Loucy (cell line): ENCODE measurements around the gene TIGD3.
A peak's percentile ranks its signal among the peaks of the same experiment; 100 is the strongest.

Source experiments
- H2AFZ ChIP-seq: fragments of 200-600 bp; sonication (generic); 2 replicates; pipeline ENCODE4 v1.6.0; 2016; ENCODE audit warnings: antibody characterized with exemption, mild to moderate bottlenecking, low read length, moderate library complexity
- H3F3A ChIP-seq: fragments of 200-600 bp; 2 replicates; pipeline ENCODE4 v1.6.0; 2016; ENCODE audit warnings: antibody characterized with exemption, low read depth, mild to moderate bottlenecking
- H3K27me3 ChIP-seq: fragments of 200-600 bp; sonication (generic); 2 replicates; pipeline ENCODE4 v1.6.1; 2014; ENCODE audit warnings: low read length, mild to moderate bottlenecking; ENCODE audit not compliant: insufficient read depth, poor library complexity, severe bottlenecking
- H3K36me3 ChIP-seq: fragments of 200-600 bp; sonication (generic); 2 replicates; pipeline ENCODE4 v1.6.1; 2016; ENCODE audit warnings: low read length; ENCODE audit not compliant: insufficient read depth
- H3K4me1 ChIP-seq: fragments of 200-600 bp; sonication (generic); 2 replicates; pipeline ENCODE4 v1.5.1; 2014; ENCODE audit warnings: low read length, mild to moderate bottlenecking; ENCODE audit not compliant: insufficient read depth, poor library complexity, severe bottlenecking
- H3K4me2 ChIP-seq: fragments of 200-600 bp; sonication (generic); 2 replicates; pipeline ENCODE4 v1.6.0; 2014; ENCODE audit warnings: antibody characterized with exemption, low read length, low read depth, mild to moderate bottlenecking; ENCODE audit not compliant: poor library complexity, severe bottlenecking
- H3K4me3 ChIP-seq: fragments of 200-600 bp; sonication (generic); 2 replicates; pipeline ENCODE4 v1.5.1; 2014; ENCODE audit warnings: low read length, mild to moderate bottlenecking, mixed read lengths; ENCODE audit not compliant: poor library complexity, severe bottlenecking
- H3K79me2 ChIP-seq: fragments of 200-600 bp; sonication (generic); 2 replicates; pipeline ENCODE4 v1.6.1; 2014; ENCODE audit warnings: low read length; ENCODE audit not compliant: insufficient read depth
- H3K9ac ChIP-seq: fragments of 200-600 bp; sonication (generic); 2 replicates; pipeline ENCODE4 v1.6.0; 2014; ENCODE audit warnings: mild to moderate bottlenecking, low read depth, low read length, moderate library complexity; ENCODE audit not compliant: poor library complexity, severe bottlenecking
- H3K9me2 ChIP-seq: fragments of 200-600 bp; sonication (generic); replicated peaks from 2 replicates; pipeline ENCODE4 v1.6.1; 2016; ENCODE audit warnings: low read depth, low read length, mixed read lengths
- H3K9me3 ChIP-seq: fragments of 200-600 bp; sonication (generic); 2 replicates; pipeline ENCODE4 v1.6.1; 2014; ENCODE audit warnings: mild to moderate bottlenecking, antibody characterized with exemption, low read length, low read depth; ENCODE audit not compliant: insufficient read depth
- H4K20me1 ChIP-seq: fragments of 200-600 bp; sonication (generic); 2 replicates; pipeline ENCODE4 v1.6.0; 2014; ENCODE audit warnings: antibody characterized with exemption, low read length, mild to moderate bottlenecking; ENCODE audit not compliant: insufficient read depth, poor library complexity, severe bottlenecking
- EZH2phosphoT487 ChIP-seq: fragments of 200-600 bp; IDR thresholded peaks from 2 replicates; pipeline ENCODE4 v1.6.1; 2018; ENCODE audit warnings: antibody characterized with exemption, mild to moderate bottlenecking, moderate library complexity, borderline replicate concordance
- TF ChIP-seq, protein P1 (sequence below): fragments of 200-600 bp; sonication (generic); conservative IDR thresholded peaks from 2 replicates; pipeline ENCODE4 v1.5.1; 2014; ENCODE audit warnings: mild to moderate bottlenecking, antibody characterized with exemption, low read length

TIGD3 gene, protein sequence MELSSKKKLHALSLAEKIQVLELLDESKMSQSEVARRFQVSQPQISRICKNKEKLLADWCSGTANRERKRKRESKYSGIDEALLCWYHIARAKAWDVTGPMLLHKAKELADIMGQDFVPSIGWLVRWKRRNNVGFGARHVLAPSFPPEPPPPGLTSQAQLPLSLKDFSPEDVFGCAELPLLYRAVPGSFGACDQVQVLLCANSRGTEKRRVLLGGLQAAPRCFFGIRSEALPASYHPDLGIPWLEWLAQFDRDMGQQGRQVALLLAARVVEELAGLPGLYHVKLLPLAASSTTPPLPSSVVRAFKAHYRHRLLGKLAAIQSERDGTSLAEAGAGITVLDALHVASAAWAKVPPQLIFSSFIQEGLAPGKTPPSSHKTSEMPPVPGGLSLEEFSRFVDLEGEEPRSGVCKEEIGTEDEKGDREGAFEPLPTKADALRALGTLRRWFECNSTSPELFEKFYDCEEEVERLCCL

GRCh38 chr11:65354265-65355012 lies at the start of gene TIGD3:
TIGD3 (plus strand) TSS chr11:65354751; CDS start chr11:65355809, 1,058 bp downstream.
- TF ChIP-seq, protein P1, sequence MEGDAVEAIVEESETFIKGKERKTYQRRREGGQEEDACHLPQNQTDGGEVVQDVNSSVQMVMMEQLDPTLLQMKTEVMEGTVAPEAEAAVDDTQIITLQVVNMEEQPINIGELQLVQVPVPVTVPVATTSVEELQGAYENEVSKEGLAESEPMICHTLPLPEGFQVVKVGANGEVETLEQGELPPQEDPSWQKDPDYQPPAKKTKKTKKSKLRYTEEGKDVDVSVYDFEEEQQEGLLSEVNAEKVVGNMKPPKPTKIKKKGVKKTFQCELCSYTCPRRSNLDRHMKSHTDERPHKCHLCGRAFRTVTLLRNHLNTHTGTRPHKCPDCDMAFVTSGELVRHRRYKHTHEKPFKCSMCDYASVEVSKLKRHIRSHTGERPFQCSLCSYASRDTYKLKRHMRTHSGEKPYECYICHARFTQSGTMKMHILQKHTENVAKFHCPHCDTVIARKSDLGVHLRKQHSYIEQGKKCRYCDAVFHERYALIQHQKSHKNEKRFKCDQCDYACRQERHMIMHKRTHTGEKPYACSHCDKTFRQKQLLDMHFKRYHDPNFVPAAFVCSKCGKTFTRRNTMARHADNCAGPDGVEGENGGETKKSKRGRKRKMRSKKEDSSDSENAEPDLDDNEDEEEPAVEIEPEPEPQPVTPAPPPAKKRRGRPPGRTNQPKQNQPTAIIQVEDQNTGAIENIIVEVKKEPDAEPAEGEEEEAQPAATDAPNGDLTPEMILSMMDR, result 0 out of 2 replicates have a peak, but pooled peaks have one; percentile 11
- no peak for TF ChIP-seq EZH2phosphoT487
- Histone ChIP-seq H3K4me1 (peaks cover 3% of the 10 kb centered on the region), H3K9me3 (no peaks in the 10 kb centered on the region), H3K4me2 (peak within 1 kb of the TSS; percentile 90), H3K4me3 (peak within 1 kb of the TSS; percentile 84), H4K20me1 (no peaks in the 10 kb centered on the region), H3K27me3 (no peaks in the 10 kb centered on the region), H3K9ac (peak within 1 kb of the TSS; percentile 69), H3K9me2 (no peaks in the 10 kb centered on the region), H2AFZ (peak within 1 kb of the TSS; percentile 95), H3K79me2 (no peaks in the 10 kb centered on the region), H3F3A (no peaks in the 10 kb centered on the region; the same call in 1 of the 2 replicates), H3K36me3 (peaks cover 24% of the 10 kb centered on the region; the same call in 1 of the 2 replicates)

DNA sequence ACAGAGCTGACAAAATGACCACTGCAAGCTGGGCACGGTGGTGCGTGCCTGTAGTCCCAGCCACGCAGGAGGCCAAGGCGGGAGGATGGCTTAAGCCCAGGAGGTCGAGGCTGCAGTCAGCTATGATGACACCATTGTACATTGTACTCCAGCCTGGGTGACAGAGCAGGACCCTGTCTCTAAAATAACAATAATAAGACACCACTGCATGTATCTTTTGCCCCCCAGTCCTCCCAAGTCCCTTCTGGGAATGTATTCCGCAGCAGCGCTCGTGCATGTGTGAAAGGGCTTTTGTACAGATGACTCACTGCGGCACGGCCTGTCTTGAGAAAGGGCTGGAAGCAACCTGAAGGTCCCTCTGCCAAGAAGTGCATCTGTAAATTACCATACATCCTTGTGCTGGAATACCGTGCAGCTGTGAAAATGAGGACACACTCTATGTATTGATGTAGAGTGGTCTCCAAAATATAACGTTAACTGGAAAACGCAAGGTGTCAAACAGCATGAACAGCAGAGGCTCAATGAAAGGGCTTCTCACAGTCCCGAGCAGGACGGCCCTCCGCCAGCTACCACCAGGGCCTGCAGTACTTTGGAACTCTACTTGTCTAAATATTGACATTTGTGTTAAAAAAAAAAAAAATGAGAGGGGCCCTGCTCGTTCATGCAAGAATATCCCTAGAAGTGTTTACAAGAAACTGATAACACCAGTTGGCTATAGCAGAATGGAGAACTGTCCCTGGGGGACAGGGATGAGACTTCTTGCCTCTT lies 48.9 kb upstream of the TIGD3 start:
- H3K4me1 ChIP-seq, result no peaks in the 10 kb centered on the region
- no peak for TF ChIP-seq EZH2phosphoT487
- TF ChIP-seq, protein P1, result no peak
- H3K4me2 ChIP-seq, result no peak overlapping the region

More for the DNA sequence above, 48.9 kb upstream of the TIGD3 start:
- Histone ChIP-seq H3F3A (no peaks in the 10 kb centered on the region), H3K4me3 (no peak overlapping the region), H4K20me1 (no peaks in the 10 kb centered on the region), H3K27me3 (no peaks in the 10 kb centered on the region), H3K9me2 (no peaks in the 10 kb centered on the region), H3K9ac (no peak overlapping the region), H3K9me3 (no peaks in the 10 kb centered on the region), H3K79me2 (no peaks in the 10 kb centered on the region), H3K36me3 (peaks cover 13% of the 10 kb centered on the region; the same call in 1 of the 2 replicates), H2AFZ (no peak overlapping the region)
